ENCODE measurements around the gene POLR2E.
A peak's percentile ranks its signal among the peaks of the same experiment; 100 is the strongest.

Gene POLR2E

DNA sequence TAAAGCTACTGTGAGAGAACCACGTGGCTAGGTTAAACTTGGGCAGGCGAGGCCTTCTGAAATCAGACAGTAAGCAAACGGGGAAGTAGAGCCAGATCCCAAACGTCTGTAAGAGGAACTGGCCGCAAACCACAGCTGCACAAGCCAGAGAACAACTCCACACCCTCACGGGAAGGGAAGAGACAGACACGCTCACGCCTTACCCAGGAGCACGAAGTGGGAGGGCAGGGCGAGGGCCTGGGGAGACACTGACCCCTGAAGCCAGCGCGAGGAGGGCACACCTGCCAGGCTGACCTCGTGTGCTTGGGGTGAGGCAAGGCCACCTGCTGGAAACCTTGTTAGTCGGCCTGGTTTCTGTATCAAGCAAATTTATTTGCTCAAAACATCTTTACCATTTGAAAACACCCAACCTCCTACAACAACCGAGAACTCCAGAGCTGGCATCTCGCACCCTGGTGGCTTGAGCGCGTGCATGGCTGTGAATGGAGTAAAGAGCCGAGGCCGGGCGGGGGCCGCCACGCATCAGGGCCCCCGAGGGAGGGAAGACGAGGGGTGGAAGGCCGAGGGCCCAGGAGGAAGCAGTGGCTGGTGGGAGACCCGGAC lies 7.3 kb downstream of the POLR2E start:
- no peak overlapping the region for H3K4me3 ChIP-seq (ENCODE audit: low read length)
- TF ChIP-seq, protein P1, sequence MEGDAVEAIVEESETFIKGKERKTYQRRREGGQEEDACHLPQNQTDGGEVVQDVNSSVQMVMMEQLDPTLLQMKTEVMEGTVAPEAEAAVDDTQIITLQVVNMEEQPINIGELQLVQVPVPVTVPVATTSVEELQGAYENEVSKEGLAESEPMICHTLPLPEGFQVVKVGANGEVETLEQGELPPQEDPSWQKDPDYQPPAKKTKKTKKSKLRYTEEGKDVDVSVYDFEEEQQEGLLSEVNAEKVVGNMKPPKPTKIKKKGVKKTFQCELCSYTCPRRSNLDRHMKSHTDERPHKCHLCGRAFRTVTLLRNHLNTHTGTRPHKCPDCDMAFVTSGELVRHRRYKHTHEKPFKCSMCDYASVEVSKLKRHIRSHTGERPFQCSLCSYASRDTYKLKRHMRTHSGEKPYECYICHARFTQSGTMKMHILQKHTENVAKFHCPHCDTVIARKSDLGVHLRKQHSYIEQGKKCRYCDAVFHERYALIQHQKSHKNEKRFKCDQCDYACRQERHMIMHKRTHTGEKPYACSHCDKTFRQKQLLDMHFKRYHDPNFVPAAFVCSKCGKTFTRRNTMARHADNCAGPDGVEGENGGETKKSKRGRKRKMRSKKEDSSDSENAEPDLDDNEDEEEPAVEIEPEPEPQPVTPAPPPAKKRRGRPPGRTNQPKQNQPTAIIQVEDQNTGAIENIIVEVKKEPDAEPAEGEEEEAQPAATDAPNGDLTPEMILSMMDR (IDR thresholded peaks at IDR 0.05; ENCODE audit: insufficient read depth, low read depth, low read length, missing control alignments): no peak
- no peak for DNase-seq (ENCODE audit: low read depth)

DNA sequence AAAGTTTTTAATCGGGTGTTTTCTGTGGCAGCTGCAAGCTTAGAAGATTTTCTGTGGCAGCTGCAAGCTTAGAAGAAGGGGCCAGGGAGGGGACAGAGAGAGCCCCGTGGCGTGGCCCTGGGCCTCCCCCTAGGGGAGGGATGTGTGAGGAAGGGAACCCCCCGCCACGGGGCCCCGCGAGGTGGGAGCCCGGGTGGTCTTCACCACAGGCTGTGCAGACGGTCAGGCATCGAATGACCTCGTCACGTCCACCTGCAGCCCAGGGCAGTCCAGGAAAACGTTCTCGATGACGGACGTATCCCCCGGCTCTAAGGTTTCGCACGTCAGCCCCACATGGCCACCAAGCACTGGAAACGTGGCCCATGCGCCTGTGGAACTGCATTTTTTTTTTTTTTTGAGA lies 8.6 kb downstream of the POLR2E start:
- TF ChIP-seq, protein P1 (IDR thresholded peaks at IDR 0.05; ENCODE audit: insufficient read depth, low read depth, low read length, missing control alignments): no peak
- no peak overlapping the region for H3K4me3 ChIP-seq (ENCODE audit: low read length)
- no peak for DNase-seq (ENCODE audit: low read depth)

DNA sequence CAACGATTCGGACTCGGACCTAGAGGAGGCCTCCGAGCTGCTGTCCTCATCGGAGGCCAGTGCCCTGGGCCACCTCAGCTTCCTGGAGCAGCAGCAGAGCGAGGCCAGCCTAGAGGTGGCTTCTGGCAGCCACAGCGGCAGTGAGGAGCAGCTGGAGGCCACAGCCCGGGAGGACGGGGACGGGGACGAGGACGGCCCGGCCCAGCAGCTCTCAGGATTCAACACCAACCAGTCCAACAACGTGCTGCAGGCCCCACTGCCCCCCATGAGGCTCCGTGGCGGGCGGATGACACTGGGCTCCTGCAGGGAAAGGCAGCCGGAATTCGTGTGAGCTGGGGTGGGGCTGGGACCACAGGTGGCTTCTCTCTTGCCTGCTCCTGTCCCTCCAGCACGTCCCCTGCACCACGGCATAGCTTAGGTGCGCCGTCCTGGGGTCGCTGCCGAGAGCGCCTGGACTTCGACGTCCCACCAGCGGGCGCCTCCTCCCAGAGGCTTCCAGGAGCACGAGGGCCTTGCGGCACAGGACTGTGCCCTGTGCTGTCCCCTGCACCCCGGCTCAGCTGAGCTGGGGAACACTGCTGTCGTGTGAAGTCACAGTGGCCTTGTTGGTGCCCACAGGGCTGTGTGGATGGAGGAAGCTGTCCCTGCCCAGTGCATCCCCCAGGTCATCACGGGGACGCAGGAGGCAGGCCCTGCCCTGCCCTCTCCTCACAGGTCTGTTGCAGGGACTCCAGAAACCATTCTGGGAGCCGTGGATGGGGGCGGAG lies 9.3 kb downstream of the POLR2E start:
- TF ChIP-seq, protein P1 (IDR thresholded peaks at IDR 0.05; ENCODE audit: insufficient read depth, low read depth, low read length, missing control alignments): no peak
- H3K4me3 ChIP-seq (ENCODE audit: low read length): no peak overlapping the region
- DNase-seq (ENCODE audit: low read depth): no peak

DNA sequence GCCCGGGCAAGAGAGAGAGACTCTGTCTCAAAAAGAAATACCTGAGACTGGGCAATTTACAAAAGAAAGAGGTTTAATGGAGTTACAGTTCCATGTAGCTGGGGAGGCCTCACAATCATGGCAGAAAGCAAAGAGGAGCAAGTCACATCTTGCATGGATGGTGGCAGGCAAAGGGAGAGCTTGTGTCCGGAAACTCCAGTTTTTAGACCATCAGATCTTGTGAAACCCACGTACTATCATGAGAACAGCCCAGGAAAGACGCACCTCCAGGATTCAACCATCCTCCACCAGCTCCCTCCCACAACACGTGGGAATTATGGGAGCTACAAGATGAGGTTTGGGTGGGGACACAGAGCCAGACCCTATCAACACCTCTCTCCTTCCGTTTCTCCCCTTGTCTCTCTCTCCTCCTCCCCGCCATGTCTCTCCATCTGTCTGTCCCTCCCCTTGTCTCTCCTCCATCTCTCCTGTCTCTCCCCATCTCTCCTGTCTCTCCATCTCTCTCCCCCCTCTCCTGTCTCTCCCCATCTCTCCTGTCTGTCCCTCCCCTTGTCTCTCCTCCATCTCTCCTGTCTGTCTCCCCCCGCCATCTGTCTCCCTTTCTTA lies 10.0 kb downstream of the POLR2E start:
- no peak overlapping the region for H3K4me3 ChIP-seq (ENCODE audit: low read length)
- peak; percentile 62 for DNase-seq (ENCODE audit: low read depth)
- TF ChIP-seq, protein P1 (IDR thresholded peaks at IDR 0.05; ENCODE audit: insufficient read depth, low read depth, low read length, missing control alignments): no peak

DNA sequence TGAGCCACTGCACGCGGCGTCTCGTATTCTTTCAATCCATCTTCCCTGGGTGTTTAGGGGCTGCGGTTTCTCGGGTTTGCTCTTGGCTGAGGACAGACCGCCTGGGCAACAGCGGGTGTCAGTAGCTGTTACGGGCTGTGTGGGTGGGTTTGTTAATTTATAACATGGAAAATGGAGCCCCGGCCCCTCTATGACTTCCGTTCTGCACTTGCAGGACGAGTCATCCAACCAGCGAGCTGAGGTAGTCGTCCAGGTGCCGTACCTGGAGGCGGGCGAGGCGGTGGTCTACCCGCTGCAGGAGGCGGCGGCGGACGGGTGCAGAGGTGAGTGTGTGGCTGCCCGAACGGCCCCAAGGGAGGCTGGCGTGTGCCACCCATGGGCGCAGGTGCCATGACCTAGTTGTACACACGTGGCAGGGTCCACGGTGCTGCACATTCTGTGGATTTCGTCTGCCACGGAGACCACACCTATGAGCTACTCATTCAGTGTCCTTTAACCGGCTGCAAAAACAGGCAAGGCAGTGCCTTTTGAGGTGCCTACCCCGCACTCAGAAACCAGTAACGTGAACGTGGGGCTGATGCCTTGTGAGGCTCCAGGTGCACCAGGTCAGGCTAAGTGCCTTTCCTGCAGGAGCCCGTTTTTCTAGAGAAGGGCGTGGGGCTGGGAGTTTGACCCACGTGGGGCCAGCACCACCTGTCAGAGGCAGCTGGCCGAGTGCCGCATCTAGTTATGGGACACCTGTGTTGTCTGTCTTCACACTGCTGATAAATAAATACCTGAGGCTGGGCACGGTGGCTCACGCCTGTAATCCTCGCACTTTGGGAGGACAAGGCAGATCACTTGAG lies 10.9 kb downstream of the POLR2E start:
- H3K4me3 ChIP-seq (ENCODE audit: low read length): no peak overlapping the region
- TF ChIP-seq, protein P1 (IDR thresholded peaks at IDR 0.05; ENCODE audit: insufficient read depth, low read depth, low read length, missing control alignments): no peak

DNA sequence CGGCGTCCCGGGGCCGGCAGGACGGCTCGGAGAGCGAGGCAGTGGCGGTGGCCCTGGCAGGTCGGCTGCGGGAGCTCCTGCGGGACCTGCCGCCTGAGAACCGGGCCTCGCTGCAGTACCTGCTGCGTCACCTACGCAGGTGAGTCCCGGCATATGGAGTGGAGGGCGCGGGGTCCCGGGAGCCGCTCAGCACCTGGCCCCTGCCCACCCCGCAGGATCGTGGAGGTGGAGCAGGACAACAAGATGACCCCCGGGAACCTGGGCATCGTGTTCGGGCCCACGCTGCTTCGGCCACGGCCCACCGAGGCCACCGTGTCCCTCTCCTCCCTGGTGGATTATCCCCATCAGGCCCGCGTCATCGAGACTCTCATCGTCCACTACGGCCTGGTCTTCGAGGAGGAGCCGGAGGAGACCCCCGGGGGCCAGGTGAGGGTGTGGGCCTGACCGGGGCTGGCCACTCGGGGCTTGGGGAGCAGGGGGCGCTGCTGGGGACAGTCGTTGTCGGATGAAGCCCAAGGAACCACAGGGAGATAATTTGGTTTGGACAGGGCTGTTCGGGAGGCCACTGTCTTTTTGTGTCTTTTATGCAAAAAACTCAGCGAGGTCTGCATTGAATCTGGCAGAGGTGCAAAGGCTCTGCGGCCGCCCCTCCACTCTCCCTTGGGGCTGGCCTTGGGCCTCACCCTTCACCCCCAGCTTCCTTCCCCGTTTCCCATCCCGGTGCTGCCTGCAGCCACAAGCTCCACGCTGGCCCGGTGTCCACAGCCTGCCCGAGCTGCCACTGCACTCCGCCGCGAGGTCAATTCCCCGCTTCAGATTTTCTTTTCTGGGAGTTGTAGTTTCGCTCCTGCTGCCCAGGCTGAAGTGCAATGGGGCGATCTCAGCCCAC lies 12.0 kb downstream of the POLR2E start:
- peak overlapping the region; percentile 50 for H3K4me3 ChIP-seq (ENCODE audit: low read length)
- TF ChIP-seq, protein P1 (IDR thresholded peaks at IDR 0.05; ENCODE audit: insufficient read depth, low read depth, low read length, missing control alignments): no peak
- no peak for DNase-seq (ENCODE audit: low read depth)

More for the DNA sequence above, 10.9 kb downstream of the POLR2E start:
- no peak for DNase-seq (ENCODE audit: low read depth)
